Hepatocyte (in vitro differentiated cells): ENCODE results near the gene ZBTB16.

ENCODE experiments used
- CTCF ChIP-seq: fragments of 200-600 bp; sonication (generic); IDR thresholded peaks from 2 replicates; pipeline ENCODE4 v1.5.1; 2016; ENCODE audit warnings: antibody characterized with exemption, mild to moderate bottlenecking; ENCODE audit not compliant: poor library complexity
- EZH2 ChIP-seq: fragments of 200-600 bp; sonication (generic); IDR thresholded peaks from 2 replicates; pipeline ENCODE4 v1.6.1; 2016; ENCODE audit warnings: antibody characterized with exemption, mild to moderate bottlenecking, borderline replicate concordance

DNA sequence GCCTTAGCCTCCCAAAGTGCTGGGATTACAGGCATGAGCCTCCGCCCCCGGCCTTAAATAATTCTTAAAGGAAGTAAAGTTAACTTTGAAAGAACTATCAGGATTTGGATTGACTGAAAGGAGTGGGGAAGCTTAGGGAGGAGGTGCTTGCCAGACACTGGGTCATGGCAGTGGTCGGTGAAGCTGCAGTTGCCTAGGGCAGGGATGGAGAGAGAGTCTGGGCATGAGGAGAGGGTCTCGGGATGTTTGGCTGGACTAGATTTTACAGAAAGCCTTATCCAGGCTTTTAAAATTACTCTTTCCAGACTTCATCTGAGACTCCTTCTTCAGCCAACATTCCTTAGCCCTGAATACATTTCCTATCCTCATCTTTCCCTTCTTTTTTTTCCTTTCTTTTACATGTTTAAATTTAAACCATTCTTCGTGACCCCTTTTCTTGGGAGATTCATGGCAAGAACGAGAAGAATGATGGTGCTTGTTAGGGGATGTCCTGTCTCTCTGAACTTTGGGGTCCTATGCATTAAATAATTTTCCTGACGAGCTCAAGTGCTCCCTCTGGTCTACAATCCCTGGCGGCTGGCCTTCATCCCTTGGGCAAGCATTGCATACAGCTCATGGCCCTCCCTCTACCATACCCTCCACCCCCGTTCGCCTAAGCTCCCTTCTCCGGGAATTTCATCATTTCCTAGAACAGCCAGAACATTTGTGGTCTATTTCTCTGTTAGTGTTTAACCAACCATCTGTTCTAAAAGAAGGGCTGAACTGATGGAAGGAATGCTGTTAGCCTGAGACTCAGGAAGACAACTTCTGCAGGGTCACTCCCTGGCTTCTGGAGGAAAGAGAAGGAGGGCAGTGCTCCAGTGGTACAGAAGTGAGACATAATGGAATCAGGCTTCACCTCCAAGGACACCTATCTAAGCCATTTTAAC lies 236.4 kb downstream of the ZBTB16 start, which contains the start of gene NNMT:
- TF ChIP-seq EZH2 (no peak), CTCF (no peak)
